ENCODE measurements around the gene ULK1. TPM values are rescaled to one million over a fixed set of nuclear protein-coding genes. Genes with fewer than 3 reads are reported as not detected.
"Not testable (repeated sequence)": the region's sequence is repeated elsewhere in the genome, so short reads cannot be mapped to it uniquely, and the experiment has no call there.

Gene ULK1
- total RNA-seq, 1 experiment from 2014 or later = 48.9 TPM

- no peak for TF ChIP-seq CTCF (IDR thresholded peaks at IDR 0.05; ENCODE audit: unreplicated experiment)
- Mint-ChIP-seq H3K27ac (ENCODE audit: unreplicated experiment) (no peak overlapping the region), H3K36me3 (ENCODE audit: insufficient read depth, unreplicated experiment) (no peaks in the 10 kb centered on the region), H3K4me1 (ENCODE audit: low read depth, unreplicated experiment) (peaks cover 11% of the 10 kb centered on the region), H3K4me3 (ENCODE audit: low read depth, unreplicated experiment) (no peak overlapping the region), H3K9me3 (ENCODE audit: low read depth, unreplicated experiment) (no peaks in the 10 kb centered on the region), H3K27me3 (ENCODE audit: unreplicated experiment) (peaks cover 25% of the 10 kb centered on the region)
- CTCF ChIA-PET = no interaction called here
- no TSS peak for BruUV-seq (replicated peaks)
- intact Hi-C loops (cut with micrococcal nuclease; ENCODE audit: unreplicated experiment) = no loop called here
- no peak for DNase-seq
Measured at GRCh38 chr12:131885543-131886057, 8.8 kb upstream of the ULK1 start.

GRCh38 chr12:131891722-131892121 is 2.7 kb upstream of the ULK1 start:
- H3K4me1 Mint-ChIP-seq (ENCODE audit: low read depth, unreplicated experiment) = peaks cover 14% of the 10 kb centered on the region
- BruUV-seq (replicated peaks); DNase-seq; H3K27ac Mint-ChIP-seq (ENCODE audit: unreplicated experiment); CTCF ChIA-PET; intact Hi-C loops (cut with micrococcal nuclease; ENCODE audit: unreplicated experiment); H3K4me3 Mint-ChIP-seq (ENCODE audit: low read depth, unreplicated experiment); H3K9me3 Mint-ChIP-seq (ENCODE audit: low read depth, unreplicated experiment): not testable (repeated sequence)
- H3K27me3 Mint-ChIP-seq (ENCODE audit: unreplicated experiment) = peaks cover 25% of the 10 kb centered on the region
- H3K36me3 Mint-ChIP-seq (ENCODE audit: insufficient read depth, unreplicated experiment) = peaks cover 25% of the 10 kb centered on the region

- peaks cover 29% of the 10 kb centered on the region for H3K36me3 Mint-ChIP-seq (ENCODE audit: insufficient read depth, unreplicated experiment)
- H3K9me3 Mint-ChIP-seq (ENCODE audit: low read depth, unreplicated experiment) = no peaks in the 10 kb centered on the region
- no peak overlapping the region for H3K4me3 Mint-ChIP-seq (ENCODE audit: low read depth, unreplicated experiment)
- peaks cover 19% of the 10 kb centered on the region for H3K4me1 Mint-ChIP-seq (ENCODE audit: low read depth, unreplicated experiment)
- no TSS peak for BruUV-seq (replicated peaks)
- TF ChIP-seq CTCF (IDR thresholded peaks at IDR 0.05; ENCODE audit: unreplicated experiment) = no peak
- CTCF ChIA-PET = no interaction called here
- DNase-seq = no peak
- H3K27ac Mint-ChIP-seq (ENCODE audit: unreplicated experiment) = no peak overlapping the region
- intact Hi-C loops (cut with micrococcal nuclease; ENCODE audit: unreplicated experiment) = no loop called here
- H3K27me3 Mint-ChIP-seq (ENCODE audit: unreplicated experiment) = peaks cover 25% of the 10 kb centered on the region
Measured at GRCh38 chr12:131892711-131893604, 1.5 kb upstream of the ULK1 start.

- Mint-ChIP-seq H3K36me3 (ENCODE audit: insufficient read depth, unreplicated experiment) (peaks cover 29% of the 10 kb centered on the region), H3K27ac (ENCODE audit: unreplicated experiment) (no peak overlapping the region), H3K4me1 (ENCODE audit: low read depth, unreplicated experiment) (peaks cover 19% of the 10 kb centered on the region), H3K27me3 (ENCODE audit: unreplicated experiment) (peaks cover 17% of the 10 kb centered on the region), H3K4me3 (ENCODE audit: low read depth, unreplicated experiment) (peak overlapping the region; percentile 80), H3K9me3 (ENCODE audit: low read depth, unreplicated experiment) (no peaks in the 10 kb centered on the region)
- no peak for TF ChIP-seq CTCF (IDR thresholded peaks at IDR 0.05; ENCODE audit: unreplicated experiment)
- intact Hi-C loops (cut with micrococcal nuclease; ENCODE audit: unreplicated experiment) = no loop called here
- BruUV-seq (replicated peaks) = no TSS peak
- CTCF ChIA-PET = no interaction called here
- DNase-seq = no peak
Measured at GRCh38 chr12:131893605-131894312, 663 bp upstream of the ULK1 start.

Data from Calu3 (cell line).